Erythroblast (primary cell): ENCODE results near the gene HPCAL4.
A peak's percentile ranks its signal among the peaks of the same experiment; 100 is the strongest.

ENCODE experiments used
- DNase-seq, 2 experiments: peaks; one replicate each; lab custom pipeline; 2025; lab: John Stamatoyannopoulos, UW
- GATA1 ChIP-seq: IDR thresholded peaks from 2 replicates; pipeline ENCODE4 v1.6.1; 2011; ENCODE audit warnings: low read depth, mild to moderate bottlenecking, control low read depth, low read length, moderate library complexity
- POLR2A ChIP-seq: IDR thresholded peaks from 2 replicates; pipeline ENCODE4 v1.6.1; 2011; ENCODE audit warnings: mild to moderate bottlenecking, low read length

The HPCAL4 gene

DNA sequence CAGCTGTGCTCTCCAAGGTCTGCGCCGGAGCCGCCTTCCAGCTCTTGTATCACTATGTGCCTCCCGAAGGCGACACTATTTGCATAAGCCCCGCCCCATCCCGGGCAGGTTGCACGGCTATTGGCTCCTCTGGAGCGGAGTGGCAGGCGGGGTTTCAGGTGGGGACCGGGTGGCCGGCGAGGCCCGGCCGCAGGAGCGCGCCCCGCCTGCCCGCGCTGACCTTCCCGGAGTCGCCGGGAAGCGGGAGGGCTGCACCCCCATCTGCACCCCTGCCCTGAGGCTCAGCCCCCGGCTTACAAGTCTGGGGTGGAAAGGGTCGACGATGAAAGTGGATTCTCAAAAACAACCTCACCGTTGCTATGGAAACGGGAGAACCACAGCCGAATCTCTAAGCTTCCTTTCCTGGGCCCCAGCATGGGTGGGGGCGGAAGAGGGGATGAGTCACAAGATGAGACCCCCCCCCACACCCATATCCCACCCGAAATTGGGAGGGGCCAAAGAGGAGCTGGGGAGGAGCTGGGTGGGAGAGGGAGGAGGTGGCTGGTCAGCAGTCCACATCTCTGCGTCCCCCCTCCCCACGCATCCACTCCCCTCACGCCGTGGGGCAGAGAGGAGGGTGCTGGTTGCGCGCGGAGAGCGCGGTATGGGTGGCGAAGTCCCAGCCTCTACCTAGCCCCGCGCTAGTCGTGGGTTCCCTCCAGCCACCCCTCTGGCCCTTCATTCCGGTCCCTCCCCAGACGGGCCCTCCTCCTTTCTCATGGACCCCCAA, at the start of gene HPCAL4:
Gene HPCAL4, minus strand, starts transcription at position 51 of the 769 bp plus-strand sequence. CDS start 6,830 bp downstream, outside the sequence.
- TF ChIP-seq GATA1 (no peak), POLR2A (no peak)
- peak; percentile 80 to 81 for DNase-seq

DNA sequence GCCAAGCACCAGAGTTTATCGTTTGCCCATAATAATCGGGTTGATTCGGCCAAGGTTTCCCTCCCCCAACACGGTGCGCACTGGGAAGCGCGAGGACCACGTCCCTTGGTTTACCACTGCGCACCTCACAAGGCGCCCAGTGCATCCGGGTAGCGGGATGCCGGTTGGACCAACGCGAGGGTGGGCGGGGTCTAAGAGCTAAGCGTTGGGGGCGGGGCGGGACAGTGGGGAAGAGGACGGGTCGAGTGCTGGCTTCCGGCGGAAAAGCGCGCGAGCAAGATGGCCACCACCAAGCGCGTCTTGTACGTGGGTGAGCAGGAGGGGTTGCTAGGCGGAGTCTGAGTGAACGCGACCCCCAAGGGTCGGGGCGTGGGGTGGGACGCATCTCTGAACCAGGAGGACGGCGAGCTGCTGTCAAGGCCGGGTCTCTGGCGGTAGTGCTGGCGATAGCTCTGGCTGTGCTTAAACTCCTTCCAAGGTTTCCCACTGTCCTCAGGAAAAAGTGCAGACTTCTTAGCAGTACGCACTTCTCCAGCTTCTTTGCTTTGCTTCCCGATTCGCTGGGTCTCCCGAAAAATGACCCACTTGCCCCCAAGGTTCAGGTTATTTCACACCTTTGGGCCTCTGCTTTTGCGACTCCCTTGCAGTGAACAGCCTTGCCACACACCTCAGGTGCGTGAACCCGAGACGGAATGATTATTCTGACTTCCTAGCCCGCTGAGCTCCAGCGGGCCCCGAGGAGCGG, 47.6 kb upstream of the HPCAL4 start, which contains the start of gene PPIE:
Gene PPIE, plus strand, starts transcription at position 261 of the 745 bp plus-strand sequence. Its CDS starts 19 bp downstream, at position 280.
- peak; percentile 95 for DNase-seq
- TF ChIP-seq GATA1 (no peak), POLR2A (peak; percentile 68)

GRCh38 chr1:39737546-39738169, 46.4 kb upstream of the HPCAL4 start:
- TF ChIP-seq GATA1, result no peak
- no peak for TF ChIP-seq POLR2A
- DNase-seq, result no peak

GRCh38 chr1:39735731-39736130, 44.5 kb upstream of the HPCAL4 start:
- no peak for DNase-seq
- TF ChIP-seq POLR2A, result no peak
- no peak for TF ChIP-seq GATA1

GRCh38 chr1:39733161-39733560, 41.9 kb upstream of the HPCAL4 start:
- TF ChIP-seq GATA1, result no peak
- no peak for DNase-seq

DNA sequence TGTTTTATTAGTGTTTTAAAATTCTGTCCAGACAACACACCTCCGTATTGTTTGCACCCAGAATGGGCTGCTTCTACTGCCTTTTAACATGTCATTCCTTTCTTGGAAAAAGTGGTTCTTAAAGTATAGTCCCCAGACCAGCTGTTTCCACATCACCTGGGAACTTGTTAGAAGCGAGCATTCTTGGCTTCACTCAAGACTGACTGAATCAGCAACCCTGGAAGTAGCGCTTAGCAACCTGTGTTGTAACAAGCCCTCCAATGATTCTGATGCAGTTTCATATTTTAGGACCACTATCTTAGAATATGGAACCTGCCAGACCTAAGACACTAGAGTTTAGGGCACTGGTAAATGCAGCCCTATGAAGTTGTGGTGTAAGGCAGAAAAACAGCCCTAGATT, 41.5 kb upstream of the HPCAL4 start:
- TF ChIP-seq GATA1 (no peak), POLR2A (no peak)
- no peak for DNase-seq

- TF ChIP-seq POLR2A, result no peak
- no peak for TF ChIP-seq GATA1
- DNase-seq, result no peak
These were observed 38.6 kb upstream of the HPCAL4 start for GRCh38 chr1:39729842-39730241.

DNA sequence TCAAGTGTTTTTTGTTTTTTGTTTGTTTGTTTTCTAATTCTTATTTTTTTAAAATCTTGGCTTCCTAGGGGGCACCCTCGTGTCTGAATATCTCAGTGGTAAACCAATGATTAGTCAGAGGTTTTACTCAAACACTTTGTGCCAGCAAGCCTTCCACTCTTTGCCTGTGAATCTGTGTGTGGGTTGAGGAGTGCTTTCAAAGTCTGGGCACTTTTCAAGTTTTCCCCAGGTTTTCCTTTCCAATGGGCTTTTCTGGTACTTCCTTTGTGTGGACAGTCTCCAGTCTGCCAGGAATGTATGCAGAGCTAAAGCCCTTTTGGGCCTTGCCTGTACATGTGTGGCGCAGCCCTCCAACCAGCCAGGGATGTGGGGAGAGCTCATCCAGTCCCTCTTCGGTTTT, 37.8 kb upstream of the HPCAL4 start:
- no peak for TF ChIP-seq POLR2A
- TF ChIP-seq GATA1, result no peak
- no peak for DNase-seq

DNA sequence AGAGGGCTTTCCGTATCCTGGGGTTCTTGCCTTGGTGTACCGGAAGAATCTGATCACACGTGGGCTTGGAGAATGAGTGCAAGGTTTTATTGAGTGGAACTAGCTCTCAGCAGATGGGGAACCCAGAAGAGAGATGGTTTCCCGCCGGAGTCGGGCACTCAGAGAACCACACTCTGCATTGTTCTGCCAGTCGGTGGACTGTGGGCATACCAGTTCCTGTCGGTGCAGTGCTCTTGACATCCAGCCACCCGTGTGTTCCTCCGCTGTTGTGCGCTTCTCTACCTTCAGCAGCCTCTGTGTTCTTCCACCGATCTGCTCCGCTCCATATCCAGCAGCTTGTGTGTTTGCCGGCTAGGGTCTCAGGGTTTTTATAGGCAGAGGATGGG, 36.7 kb upstream of the HPCAL4 start:
- DNase-seq, result no peak
- no peak for TF ChIP-seq GATA1
- no peak for TF ChIP-seq POLR2A

DNA sequence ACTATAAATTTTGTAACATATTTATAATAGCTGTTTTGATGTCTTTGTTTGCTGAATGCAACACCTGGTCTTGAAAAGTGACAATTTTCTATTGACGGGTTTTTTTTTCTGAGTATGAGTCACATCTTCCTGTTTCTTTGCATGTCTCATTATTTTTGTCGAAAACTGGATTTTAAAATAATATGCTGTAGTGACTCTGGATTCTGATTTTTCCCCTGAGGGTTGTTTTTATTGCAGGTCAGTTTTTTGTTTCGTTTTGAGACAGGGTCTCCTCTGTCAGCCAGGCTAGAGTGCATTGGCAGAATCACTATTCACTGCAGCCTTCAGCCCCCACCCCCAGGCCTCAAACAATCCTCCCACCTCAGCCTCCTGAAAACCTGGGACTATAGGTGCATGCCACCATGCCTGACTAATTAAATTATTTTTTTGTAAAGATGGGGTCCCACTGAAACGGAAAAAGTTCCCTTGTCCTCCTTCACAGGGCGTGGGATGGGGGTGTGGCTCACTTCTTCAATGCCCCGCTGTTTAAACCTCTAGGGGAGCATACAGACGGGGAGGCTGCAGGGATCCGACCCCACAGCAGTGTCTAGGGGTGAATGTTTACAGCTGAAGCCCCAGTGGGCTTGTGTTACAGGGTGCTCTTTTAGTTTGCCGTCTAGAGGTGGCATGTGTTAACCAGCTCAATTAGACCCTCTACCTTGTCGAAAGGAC, 36.1 kb upstream of the HPCAL4 start:
- no peak for TF ChIP-seq POLR2A
- no peak for TF ChIP-seq GATA1
- no peak for DNase-seq

GRCh38 chr1:39726600-39726999, 35.4 kb upstream of the HPCAL4 start:
- TF ChIP-seq GATA1 (no peak), POLR2A (no peak)
- no peak for DNase-seq

DNA sequence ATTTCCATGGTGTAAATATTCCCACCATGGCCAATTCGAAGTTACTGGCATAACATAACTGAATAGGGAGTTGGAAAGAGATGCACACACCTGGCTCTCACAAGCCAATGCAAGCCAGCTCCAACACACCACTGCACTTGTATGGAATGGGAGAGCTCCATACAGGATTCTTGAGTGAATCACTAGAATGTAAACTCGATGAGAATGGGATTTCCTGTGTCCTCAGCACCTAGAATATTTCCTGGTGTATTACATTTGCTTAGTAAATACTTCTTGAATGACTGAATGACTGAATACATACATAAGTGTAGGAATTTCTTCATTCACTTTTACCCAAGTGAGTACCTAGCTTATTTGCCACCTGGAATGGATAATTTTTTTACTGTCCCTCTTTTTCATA, 31.3 kb upstream of the HPCAL4 start:
- DNase-seq, result no peak
- TF ChIP-seq GATA1 (no peak), POLR2A (no peak)

DNA sequence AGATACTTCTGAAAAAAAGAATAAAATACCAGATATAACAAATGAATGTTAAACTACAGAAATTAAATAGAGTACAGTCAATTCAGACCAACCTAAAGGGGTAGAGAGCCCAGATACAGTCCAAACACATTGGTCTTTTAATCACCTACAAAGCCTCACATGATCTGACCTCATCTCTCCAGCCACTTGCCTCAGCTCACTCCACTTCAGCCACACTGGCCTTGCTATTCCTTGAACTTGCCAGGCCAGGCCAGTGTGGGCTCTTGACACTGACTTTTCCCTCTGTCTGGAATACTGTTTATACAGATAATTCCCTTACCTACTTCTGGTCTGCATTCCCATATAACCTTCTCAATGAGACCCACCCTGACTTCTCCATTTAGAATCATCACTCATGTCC, 30.4 kb upstream of the HPCAL4 start:
- DNase-seq, result no peak
- no peak for TF ChIP-seq POLR2A
- no peak for TF ChIP-seq GATA1

DNA sequence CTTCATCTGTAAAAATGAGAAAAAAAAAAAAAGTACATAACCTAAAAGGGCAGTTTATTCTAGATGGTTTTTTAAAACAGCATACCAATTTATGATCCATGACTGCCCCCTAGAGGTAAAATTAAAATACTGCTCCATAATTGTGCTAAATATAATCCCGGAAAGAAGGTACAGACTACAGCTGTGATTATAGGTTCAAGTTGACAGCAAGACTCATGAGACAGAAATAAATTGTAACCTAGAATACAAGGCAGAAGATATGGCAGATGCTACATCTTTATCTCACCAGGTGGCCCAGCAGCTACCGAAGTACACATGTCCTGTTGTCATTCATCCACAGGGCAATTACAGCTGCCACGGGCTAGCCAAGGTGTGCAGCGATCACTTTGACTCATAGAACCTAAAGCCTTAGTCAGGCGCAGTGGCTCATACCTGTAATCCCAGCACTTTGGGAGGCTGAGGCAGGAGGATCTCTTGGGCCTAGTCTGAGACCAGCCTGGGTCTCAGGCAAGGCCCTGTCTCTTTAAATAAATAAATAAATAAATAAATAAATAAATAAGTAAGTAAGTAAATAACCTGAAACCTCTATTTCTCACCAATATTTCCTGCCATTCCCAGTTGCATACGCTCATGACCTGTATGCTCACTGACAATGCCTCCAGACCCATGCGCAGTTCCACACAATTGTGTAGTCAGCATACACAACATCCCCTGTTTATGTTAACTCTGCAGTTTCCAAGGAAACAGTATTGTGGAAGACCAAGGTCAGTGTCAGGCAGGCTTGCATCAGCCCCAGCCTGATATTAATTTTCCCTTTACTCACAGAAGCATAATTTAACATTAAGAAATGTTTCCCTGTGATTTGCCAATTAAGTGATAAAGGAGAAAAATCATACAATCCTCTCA, 29.1 kb upstream of the HPCAL4 start:
- TF ChIP-seq GATA1, result no peak
- TF ChIP-seq POLR2A, result no peak

More for the DNA sequence above, 29.1 kb upstream of the HPCAL4 start:
- peak; percentile 59 to 77 for DNase-seq
